HG03378 (cell line): ENCODE data around the gene PDF.
"Not testable (repeated sequence)": the region's sequence is repeated elsewhere in the genome, so short reads cannot be mapped to it uniquely, and the experiment has no call there.

ENCODE experiments used
- ATAC-seq: cut with Tn5 transposase; IDR thresholded peaks from one replicate; pipeline ENCODE4 v1.9.1; 2021; ENCODE audit warnings: mild to moderate bottlenecking, moderate library complexity; ENCODE audit not compliant: unreplicated experiment

Gene PDF

GRCh38 chr16:69318177-69318910 lies 12.0 kb downstream of the PDF start:
- no peak for ATAC-seq

DNA sequence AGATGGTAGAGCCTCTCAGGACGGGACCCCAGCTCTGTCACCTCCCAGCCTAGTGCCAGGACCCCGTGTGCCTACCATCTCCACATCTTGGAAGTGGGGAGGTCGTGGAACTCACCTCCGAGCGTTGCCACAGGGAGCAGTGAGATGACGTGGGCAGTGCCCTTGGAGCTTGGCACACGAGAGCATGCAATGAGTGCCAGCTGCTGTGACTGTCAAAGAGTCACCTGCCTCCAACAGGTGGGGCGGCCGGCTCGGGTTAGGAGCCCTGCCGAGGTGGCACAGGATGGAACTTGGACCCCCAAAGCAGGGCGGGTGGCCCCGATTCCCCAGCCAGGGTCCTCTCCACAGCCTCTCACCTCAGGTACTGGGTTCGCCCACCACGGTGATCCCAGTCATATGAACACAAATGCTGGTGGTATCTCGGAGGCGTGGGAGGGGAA lies 13.8 kb downstream of the PDF start:
- no peak for ATAC-seq

DNA sequence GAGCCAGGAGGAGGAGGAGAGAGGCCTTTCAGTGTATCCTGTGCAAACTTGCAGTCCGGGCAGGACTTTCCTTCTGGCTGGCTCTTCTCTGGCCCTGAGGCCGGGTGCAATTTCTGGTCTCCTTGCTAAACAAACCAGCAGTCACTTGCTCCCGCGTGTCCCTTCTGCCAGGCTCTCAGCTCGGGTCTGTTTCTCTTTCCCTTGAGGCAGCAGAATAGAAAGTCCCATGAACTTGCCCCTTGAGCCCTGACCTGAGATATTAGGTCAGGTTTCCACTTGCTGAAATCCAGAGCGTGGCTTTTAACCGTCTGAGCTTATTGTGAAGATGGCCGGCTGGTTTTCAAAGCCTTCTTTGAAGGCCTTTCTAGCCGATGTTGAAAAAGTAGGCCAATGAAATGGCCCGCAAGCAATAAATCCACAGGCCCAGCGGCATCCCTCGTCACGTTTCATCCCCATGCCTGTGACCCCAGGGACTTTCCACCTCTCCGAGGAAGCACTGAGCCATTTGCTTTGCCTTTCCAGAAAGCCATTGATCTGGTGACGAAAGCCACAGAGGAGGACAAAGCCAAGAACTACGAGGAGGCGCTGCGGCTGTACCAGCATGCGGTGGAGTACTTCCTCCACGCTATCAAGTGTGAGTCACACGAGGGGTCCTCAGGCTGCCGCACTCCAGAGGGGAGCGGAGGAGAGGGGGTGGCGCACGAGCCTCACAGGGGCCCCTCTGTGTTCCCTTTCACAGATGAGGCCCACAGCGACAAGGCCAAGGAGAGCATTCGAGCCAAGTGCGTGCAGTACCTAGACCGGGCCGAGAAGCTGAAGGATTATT lies 14.7 kb downstream of the PDF start:
- no peak for ATAC-seq

- no peak for ATAC-seq
Measured at GRCh38 chr16:69314534-69314933, 15.9 kb downstream of the PDF start.

DNA sequence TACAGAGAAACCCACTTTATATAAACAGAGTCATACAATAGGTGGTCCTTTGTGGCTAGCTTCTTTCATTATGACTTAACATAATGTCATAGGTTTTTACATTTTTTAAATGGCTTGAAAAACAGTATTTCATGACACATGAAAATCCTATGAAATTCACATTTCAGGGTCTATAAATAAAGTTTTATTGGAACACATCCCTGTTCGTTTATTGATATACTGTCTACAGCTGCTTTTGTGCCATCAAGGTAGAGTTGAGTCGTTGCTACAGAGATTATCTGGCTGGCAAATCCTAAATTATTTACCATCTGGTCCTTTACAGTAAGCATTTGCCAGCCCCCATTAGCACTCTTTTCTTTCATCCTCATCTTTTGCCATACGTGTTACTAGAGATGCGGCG lies 16.9 kb downstream of the PDF start:
- ATAC-seq, result no peak

GRCh38 chr16:69311533-69312387 lies 18.6 kb downstream of the PDF start:
- ATAC-seq, result peak; percentile 36

DNA sequence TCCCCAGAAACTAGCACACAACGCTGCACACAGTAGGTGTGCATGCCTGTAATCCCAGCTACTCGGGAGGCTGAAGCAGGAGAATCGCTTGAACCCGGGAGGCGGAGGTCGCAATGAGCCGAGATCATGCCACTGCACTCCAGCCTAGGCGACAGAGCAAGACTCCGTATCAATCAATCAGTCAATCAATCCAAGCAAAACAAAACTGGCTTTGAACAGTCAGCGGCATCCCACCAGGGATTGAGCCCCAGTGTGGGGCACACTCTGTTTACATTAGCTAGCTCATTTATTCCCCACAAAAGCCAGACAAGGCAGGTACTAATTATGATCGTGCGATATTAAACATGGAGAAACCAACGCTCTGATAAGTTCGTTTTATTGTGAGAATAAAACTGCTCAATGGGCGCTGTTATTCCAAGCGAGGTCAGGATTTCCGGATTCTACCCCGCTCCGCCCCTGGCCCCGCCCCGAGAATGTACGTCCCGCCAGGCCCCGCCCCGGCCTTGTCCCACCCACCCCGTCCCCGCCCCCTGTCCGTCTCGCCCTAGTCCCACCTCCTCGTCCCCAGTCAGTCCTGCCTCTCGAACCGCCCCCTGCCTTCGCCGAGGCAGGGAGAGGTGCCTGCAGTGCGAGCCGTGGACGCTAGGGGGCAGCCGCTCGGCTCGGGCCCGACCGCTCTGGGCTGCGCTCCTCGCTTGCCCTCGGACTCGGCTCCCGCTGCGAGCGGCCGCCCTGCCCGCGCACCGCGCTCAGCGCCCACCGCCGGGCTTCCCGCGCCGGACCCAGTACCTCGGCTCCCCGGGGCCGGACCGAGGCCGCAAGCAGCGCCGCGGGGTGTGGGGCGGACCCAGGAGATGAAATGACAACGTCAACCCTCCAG lies 19.5 kb downstream of the PDF start, which contains the start of gene VPS4A:
TSS of gene VPS4A (plus strand) at position 698 of the 880 bp plus-strand sequence. CDS start at position 860, 162 bp downstream.
- ATAC-seq, result peak; percentile 65

- no peak for ATAC-seq
Measured at GRCh38 chr16:69309316-69309715, 21.1 kb downstream of the PDF start.

DNA sequence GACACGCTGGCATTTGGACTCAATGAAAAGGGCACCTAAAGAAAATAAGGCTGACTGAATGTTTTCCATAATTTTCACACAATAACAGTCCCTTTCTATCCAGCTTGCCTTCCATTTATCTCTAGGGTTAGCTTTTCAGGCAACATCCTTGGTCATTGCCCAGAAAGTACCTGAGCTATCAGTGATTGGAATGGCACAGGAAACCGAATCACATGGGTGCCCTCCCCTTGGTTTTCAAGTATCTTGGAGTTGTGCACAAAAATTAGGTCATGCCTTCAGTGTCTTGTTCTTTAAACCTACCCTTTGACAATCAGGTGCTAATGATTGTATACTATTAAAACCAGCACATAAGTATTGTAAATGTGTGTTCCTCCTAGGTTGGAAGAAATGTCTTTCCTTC lies 22.5 kb downstream of the PDF start:
- ATAC-seq, result no peak

DNA sequence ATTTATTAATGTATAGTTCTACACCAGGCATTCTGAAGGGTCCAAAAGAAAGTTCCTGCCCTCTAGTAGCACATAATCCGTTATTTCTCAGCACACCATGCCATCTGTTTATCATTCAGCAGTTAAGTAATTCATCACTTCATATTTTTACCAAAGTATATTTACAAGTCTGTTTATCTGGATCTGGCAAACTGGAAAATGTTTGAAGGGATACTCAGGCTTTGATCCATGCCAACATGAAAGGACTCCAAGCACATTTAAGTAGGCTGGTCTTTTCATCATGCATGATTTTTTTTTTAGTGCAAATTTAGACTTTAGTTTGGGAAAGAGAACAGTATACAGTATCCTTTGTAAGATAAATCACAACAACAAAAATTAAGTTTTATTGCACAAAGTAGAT lies 23.3 kb downstream of the PDF start:
- no peak for ATAC-seq

DNA sequence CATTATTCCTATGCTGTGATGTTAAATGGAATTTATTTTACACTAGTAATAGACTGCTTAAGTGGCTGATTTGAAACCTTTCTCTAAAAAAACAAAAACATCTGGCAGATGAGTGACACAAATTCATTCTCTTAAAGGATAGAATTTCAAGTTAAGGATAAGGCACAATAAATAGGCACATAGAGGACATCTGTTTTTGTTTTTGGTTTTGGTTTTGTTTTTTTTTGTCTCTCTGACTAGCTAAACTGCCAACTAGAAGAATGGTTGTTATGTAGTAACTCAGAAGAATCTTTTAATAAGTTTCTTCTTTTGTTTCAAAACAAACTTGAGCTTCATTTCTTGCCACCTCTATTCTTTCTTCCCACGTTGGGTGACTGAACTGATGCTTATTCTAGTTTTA lies 24.4 kb downstream of the PDF start:
- no peak for ATAC-seq

GRCh38 chr16:69302301-69302700 lies 28.1 kb downstream of the PDF start:
- ATAC-seq, result no peak

DNA sequence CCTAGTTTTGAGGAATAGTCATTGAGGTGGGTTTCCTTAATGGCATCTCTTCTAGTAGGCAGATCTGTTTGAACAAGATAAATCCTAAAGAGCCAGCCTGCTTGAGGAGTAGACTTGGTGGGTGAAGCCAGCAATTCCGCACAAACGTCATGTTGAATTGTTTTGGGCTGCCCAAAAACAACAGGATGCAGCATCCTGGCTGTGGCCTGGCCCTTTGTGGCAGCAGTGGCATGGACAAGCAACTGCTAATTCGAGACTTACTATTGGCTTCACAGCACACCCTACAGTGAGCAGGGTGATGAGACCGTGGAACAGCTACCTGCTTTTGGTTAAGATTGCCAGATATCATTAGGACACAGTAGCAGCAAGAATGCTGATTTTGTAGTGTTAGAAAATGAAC lies 28.5 kb downstream of the PDF start:
- no peak for ATAC-seq

- ATAC-seq, result no peak
Measured at GRCh38 chr16:69301187-69301586, 29.2 kb downstream of the PDF start.

- no peak for ATAC-seq
Measured at GRCh38 chr16:69298261-69298660, 32.1 kb downstream of the PDF start.

GRCh38 chr16:69296771-69297170 lies 33.6 kb downstream of the PDF start:
- ATAC-seq, result not testable (repeated sequence)

DNA sequence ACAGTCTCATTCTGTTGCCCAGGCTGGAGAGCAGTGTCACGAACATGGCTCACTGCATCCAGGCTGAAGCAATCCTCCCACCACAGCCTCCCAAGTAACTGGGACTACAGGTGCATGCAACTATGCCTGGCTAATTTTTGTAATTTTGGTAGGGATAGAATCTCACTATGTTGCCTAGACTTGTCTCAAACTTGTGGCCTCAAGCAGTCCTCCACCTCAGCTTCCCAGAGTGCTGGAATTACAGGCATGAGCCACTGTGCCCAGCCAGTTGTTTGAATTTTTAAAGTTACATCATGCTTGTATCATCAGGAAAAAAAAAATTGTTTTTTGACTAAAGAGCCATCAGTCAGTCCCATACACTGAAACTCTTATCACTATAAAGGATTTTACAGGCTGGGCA lies 36.3 kb downstream of the PDF start:
- no peak for ATAC-seq

DNA sequence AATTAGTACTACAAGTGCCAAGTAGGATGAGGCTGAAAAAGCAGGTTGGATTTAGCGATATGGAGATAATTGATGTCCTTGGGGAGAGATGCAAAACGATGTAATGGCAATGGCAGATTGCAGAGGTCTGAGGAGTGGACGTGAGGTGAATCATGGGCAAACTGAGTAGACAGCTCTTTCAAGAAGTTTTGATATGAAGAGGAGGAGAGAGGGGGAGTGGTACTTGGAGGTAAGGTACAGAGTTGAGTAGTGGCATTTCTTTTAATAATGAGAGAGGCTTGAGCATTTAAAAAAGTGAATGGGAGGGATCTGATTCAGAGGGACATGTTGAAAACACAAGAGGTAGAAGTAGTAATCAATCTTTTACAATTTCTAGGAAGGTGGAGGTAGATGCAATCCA lies 37.0 kb downstream of the PDF start:
- ATAC-seq, result no peak

DNA sequence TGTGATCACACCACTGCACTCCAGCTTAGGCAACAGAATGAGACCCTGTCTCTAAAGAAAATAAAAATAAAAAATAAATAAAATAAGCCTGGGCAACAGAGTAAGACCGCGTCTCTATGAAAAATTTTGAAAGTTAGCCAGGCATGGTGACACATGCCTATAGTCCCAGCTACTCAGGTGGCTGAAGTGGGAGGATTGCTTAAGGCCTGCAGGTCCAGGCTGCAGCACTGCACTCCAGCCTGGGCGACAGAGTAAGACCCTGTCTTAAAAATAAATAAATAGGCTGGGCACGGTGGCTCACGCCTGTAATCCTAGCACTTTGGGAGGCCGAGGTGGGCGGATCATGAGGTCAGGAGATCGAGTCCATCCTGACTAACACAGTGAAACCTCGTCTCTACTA lies 38.7 kb downstream of the PDF start:
- ATAC-seq, result not testable (repeated sequence)
